Measurements from ENCODE around the gene KIF1C. TPM values are rescaled to one million over a fixed set of nuclear protein-coding genes. Genes with fewer than 3 reads are reported as not detected.

Gene KIF1C
- total and polyA plus RNA-seq, 7 donors: 46.4 to 164 (median 85.6) TPM

GRCh38 chr17:4965311-4965986, 32.3 kb upstream of the KIF1C start:
- Histone ChIP-seq H3K36me3 (peaks cover 3 to 24% (median 6%) of the 10 kb centered on the region in 4 donors), H3K4me3 (peak overlapping the region in 1 of 4 donors; percentile 71), H3K4me1 (peaks cover 0 to 46% (median 38%) of the 10 kb centered on the region in 4 donors), H3K27ac (peak overlapping the region; percentile 91 to 97 (median 95)), H3K9me3 (no peaks in the 10 kb centered on the region), H3K27me3 (no peaks in the 10 kb centered on the region)
- TF ChIP-seq EP300 (IDR thresholded peaks at IDR 0.05) (no peak), POLR2AphosphoS5 (IDR thresholded peaks at IDR 0.05) (no peak), POLR2A (IDR thresholded peaks at IDR 0.05) (no peak), CTCF (IDR thresholded peaks at IDR 0.05) (no peak)
- 96 to 97% methylated on average over 15 of the region's 15 CpGs for WGBS, 2 donors
- DNase-seq: no peak
- intact Hi-C loops (cut with DNase I): no loop called here

GRCh38 chr17:4966844-4967538, 30.8 kb upstream of the KIF1C start:
- H3K36me3 ChIP-seq: peaks cover 0 to 17% (median 7%) of the 10 kb centered on the region in 4 donors
- peak overlapping the region; percentile 66 to 71 (median 69) for H3K4me3 ChIP-seq
- H3K27ac ChIP-seq: peak overlapping the region; percentile 91 to 97 (median 95)
- WGBS, 2 donors: 0% methylated on average over 42 of the region's 42 CpGs
- no peaks in the 10 kb centered on the region for H3K27me3 ChIP-seq
- intact Hi-C loops (cut with DNase I): loop anchor here (1.0 to 2.0 kb wide), 2 partner anchors 18 to 26 kb away; partner anchors contain the start of genes RNF167 and SLC25A11
- H3K4me1 ChIP-seq: peaks cover 0 to 47% (median 40%) of the 10 kb centered on the region in 4 donors
- DNase-seq: peak; percentile 100
- no peaks in the 10 kb centered on the region for H3K9me3 ChIP-seq
- TF ChIP-seq POLR2A (IDR thresholded peaks at IDR 0.05): peak; percentile 45 to 51
- peak; percentile 44 to 69 (median 57) for TF ChIP-seq POLR2AphosphoS5 (IDR thresholded peaks at IDR 0.05)
- TF ChIP-seq EP300 (IDR thresholded peaks at IDR 0.05): no peak
- TF ChIP-seq CTCF (IDR thresholded peaks at IDR 0.05): no peak

- peak within 1 kb of the TSS; percentile 66 to 71 (median 69) for H3K4me3 ChIP-seq
These were observed 29.9 kb upstream of the KIF1C start, which contains the start of gene SPAG7 for GRCh38 chr17:4967539-4968485. TSS of gene SPAG7 (minus strand) at chr17:4967817. CDS start at chr17:4967804, 13 bp downstream.

More at GRCh38 chr17:4967539-4968485, 29.9 kb upstream of the KIF1C start, which contains the start of gene SPAG7:
- peaks cover 4 to 24% (median 14%) of the 10 kb centered on the region in 4 donors for H3K36me3 ChIP-seq
- TF ChIP-seq EP300 (IDR thresholded peaks at IDR 0.05) (no peak), POLR2A (IDR thresholded peaks at IDR 0.05) (peak; percentile 46 to 78), CTCF (IDR thresholded peaks at IDR 0.05) (peak in 1 of 4 experiments; percentile 13), POLR2AphosphoS5 (IDR thresholded peaks at IDR 0.05) (peak; percentile 83 to 91 (median 85))
- intact Hi-C loops (cut with DNase I): loop anchor here (1.0 to 2.0 kb wide), 3 partner anchors 19 to 27 kb away; partner anchors contain the start of genes CAMTA2, RNF167 and SLC25A11
- no peaks in the 10 kb centered on the region for H3K9me3 ChIP-seq
- H3K27me3 ChIP-seq: no peaks in the 10 kb centered on the region
- peak; percentile 98 for DNase-seq
- peak within 1 kb of the TSS; percentile 91 to 97 (median 95) for H3K27ac ChIP-seq
- peaks cover 0 to 49% (median 40%) of the 10 kb centered on the region in 4 donors for H3K4me1 ChIP-seq
- WGBS, 2 donors: 1% methylated on average over 66 of the region's 66 CpGs
